NCI-H2171 treated with DMSO at 0.1 percent for 48 hours (cell line): ENCODE measurements around the gene NUDCD3.

Source experiments
- DNase-seq: peaks from one replicate; lab custom pipeline; 2025; lab: John Stamatoyannopoulos, UW

The NUDCD3 gene

DNA sequence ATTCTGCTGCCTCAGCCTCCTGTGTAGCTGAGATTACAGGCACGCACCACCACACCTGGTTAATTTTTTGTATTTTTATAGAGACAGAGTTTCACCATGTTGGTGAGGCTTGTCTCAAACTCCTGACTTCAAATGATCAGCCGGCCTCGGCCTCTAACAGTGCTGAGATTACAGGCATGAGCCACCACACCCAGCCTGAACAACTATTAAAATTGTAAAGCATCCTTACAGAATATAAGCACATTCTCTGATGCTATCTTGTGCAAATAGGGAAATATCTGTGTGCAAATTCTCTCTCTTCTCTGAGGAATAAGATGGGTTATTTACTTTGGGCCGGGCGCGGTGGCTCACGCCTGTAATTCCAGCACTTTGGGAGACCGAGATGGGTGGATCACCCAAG lies 12.5 kb downstream of the NUDCD3 start:
- no peak for DNase-seq

DNA sequence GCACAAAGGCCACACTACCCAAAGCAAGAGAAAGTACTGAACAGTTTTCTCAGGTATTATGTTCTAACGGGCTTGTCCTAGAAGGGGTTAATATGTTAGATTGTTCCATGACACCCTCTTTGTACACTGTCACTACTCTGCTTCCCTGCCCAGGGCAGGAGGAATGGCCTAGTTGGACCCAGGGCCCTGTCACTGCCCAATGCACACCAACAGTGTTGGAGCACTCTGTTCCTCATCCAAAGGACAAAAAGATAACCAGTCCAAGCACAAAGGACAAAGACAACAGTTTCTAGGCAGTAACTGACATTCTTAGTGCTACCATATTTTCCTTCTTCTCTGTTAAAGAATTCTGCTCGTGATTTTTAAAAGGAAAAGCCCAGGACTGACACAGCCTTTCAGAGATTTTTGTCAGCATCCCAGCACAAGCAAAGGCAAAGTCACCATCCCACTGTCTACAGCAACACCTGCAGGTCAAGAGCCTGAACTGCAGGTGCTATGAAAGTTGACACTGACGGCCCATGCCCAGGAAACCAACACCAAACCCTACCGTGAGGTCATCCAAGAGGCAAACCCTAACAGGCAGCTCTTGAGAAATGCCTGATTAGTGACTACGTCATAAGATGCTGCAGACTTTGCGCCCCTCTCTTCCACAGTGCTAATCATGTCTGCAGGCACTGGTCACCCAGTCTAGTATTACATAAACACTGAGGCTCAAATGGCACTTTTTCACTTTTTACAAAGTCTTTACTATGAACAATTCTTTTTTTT lies 13.2 kb downstream of the NUDCD3 start:
- DNase-seq: peak; percentile 53

DNA sequence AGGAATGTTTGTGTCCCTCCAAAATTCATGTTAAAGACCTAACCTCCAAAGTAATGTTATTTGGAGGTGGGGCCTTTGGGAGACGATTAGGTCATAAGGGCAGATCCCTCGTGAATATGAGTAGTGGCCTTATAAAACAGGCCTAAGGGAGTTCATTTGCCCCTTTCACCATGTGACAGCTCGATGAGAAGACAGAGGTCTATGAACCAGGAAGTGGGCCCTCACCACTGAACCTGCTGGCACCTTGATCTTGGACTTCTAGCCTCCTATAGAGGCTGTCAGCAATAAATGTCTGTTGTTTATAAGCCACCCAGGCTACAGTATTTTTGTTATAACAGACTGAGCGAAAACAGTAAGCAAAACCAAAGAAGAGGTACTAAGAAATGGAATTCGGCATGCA lies 14.1 kb downstream of the NUDCD3 start:
- no peak for DNase-seq

DNA sequence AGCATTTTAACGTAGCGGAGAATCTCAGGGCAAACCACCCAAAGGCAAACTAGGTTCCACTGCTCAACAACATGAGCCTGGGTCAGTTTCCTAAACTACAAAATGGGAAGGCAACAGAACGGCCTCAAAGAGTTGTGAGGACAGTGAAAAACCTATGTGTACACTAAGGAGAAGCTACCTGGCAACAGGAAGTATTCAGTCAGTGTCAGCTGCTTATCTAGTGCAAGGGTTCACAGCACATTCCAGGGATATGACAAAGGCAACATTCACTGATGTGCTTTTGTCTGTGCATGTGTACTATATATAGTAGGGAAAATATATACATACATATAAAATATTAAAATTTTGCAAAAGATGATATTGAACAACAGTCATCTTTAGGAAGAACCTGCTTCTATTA lies 17.2 kb downstream of the NUDCD3 start:
- DNase-seq: no peak

DNA sequence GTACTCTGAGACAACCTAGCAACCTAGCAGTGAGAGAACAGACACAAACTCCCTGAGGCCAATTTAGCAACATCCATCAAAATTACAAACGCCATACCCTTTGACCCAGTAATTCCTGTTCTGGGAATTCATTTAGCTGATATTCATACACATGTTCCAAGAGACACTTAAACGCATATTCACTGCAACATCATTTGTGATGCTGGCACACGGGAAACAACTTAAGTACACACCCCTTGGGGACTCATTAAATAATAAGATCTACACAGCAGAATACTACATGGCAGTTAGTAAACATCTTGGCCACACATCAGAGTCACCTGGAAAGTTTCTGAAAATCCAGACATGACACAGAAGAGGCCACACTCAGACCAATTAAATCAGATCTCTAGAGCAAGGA lies 17.6 kb downstream of the NUDCD3 start:
- DNase-seq: no peak

DNA sequence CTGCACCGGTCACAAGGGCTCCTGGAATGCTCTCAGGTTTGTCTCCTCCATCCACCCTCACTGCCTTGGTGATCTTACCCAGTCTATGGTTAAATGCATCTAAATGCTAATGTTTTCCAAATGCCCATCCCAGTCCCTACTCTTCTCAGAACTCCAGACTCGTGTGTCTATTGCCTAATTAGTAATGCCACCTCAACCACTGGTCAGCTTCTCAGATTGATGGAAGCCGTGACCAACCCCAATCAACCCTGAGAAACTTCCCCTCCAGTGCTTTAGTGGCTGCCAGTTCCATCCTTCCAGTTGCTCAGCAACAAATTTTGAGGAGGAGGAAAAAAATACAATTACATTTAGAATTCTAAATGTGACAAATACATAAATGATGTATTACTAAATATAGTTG lies 18.6 kb downstream of the NUDCD3 start:
- no peak for DNase-seq

DNA sequence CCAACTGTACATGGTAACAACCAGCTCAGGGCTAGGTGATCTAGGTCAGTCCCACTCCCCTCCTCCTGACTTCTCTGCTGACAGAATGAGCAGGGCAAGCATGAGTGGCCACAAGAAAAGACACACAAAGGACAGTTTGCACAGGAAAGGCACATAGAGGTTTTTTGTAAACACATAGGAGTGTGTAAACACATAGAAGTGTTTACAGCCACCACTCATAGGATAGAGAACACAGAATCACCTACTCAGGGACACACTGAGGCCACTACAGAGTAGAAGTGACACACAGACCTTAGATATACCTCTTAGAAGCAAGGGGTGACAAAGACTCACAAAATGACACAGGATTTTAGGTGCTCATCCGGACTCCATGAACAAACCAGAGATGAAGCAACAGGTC lies 19.0 kb downstream of the NUDCD3 start:
- no peak for DNase-seq

DNA sequence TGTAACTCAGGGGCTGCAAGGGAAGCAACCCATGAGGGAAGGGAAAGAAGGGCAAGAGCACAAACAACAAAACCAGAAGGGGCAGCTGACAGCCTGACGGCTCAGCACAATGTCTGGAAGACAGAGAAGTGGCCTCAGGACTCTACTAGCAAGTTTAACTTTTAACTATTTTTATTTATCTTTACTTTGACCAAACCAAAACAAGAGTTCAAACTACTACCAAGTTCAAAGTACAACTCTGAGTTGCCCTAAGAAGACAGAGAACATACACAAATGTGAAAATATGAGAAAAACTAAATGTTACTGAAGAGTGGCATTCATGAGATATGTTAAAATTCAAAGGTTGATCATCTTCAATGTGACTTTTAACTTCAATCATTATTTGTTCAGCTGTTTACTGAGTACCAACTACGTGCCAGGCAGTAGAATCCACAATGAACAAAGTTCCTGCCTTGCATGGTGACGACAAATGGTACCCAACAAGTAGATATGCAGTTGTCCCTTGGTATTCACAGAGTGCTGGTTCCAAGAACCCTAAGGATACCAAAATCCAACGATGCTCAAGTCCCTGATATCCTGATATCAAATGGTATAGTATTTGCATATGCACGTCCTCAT lies 19.7 kb downstream of the NUDCD3 start:
- DNase-seq: no peak

DNA sequence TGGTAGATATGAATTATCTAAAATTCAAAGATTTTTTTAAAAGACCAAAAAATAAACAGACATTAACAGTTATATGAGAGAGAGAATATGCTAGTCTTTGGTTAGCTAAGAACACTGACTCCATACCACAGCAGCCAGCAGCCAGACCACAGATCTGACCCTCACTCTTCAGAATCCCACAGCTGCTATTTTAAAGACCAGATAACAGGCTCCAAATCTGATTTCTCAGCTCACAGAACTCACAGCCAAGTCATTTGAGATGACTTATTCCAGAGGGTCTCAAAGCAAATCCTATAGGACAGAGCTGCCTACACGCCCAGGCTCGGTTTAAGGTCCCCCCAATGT lies 20.4 kb downstream of the NUDCD3 start:
- no peak for DNase-seq

DNA sequence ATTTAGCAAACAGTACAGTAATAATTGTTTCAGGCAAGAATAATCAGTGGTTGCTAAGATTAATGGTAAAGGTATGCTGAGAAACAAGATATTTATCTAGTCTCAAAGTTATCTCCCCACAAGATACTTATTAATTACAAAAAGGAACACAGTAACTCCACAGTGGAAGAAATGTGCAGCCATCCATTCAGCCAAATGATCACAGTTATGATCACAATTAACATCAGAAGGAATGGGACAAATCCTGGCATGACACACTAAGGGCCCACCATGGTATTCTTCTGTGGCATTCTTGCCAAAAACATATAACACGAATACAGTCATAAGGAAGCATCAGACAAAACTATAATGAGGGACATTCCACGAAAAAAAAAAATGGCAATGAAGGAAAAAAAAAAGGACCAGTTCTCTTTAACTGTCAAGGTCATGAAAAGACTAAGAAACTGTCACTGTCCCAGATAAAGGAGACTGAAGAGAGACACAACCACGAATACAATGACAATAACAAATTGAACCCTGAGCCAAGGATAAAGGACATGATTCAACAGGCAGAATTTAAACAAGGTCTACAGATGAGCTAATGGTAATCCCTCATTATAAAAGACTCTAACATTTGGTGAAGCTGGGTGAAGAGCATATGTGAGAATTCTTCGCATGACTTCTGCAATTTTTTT lies 20.9 kb downstream of the NUDCD3 start:
- DNase-seq: no peak

DNA sequence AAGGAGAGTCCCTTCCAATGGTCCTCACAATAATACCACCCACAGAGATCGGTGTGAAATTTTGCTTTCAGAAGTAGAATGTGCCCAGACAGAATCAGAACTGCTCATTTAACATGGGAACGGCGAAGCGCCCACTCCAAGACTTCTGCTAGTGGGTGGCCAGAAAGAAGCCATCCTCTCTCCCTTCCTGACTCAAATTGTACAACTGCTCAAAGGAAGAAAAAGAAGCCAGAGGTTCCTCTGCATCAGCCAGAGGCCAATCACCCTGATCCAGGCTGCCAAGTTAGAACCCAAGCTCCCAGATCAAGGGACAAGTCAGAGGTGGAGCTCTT lies 23.3 kb downstream of the NUDCD3 start:
- no peak for DNase-seq

DNA sequence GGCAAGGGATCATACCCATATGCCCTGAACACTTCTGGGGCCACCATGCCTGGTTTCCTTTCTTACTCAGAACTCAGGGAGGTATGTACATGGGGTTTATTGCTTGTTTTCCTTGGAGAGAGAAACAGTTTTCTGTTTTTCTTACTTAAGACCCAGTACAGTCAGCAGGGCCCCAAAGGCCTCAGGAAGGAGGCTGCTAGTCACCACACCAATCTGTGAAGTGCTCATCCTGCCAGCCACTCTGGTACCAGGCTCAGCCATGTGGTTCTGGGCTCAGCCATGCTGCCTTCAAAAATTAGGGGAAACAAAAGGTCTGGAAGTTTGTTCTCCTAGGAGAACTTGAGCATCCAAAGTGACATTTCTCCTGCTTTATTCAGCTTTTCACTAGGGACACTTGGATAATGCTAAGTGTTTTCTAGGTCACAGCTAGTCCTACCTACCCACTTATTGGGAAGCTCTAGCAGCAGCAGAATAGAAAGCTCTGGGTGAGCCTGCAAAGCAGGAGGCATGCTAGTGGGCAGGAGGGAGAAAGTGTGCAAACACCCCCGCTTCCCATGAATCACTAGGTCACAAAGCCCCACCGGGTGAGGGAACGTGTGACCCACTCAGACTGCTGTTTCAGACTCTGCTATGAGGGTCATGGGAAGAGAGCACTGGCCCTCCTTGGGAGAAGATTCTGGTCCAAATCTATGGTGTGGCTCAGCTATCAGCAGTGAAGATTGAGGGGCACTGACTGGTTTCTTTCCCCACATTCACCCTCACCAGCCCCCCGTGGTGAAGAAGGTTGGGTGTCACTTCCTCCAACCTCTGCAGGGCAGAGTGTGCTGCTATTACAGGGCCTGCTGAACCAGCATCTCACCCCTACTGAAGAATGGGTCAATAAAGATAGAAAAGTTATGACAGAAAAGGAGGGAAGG lies 23.9 kb downstream of the NUDCD3 start:
- DNase-seq: no peak

DNA sequence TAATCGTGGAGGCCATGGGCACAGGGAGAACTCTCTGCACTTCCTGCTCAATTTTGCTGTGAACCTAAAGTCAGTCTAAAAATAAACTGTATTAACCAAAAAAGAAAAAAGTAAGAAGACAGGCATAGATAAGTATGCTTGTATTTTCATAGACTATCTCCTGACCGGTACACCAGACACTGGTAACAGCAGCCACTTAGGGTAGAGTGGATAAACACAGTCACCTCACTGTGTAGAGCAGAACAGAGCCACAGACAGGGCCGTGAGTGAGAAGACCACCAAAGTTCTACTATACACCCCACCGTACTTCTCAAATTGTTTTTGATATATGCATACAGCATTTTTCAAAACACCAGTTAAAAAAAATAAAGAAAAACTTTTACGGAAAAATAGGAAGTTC lies 25.0 kb downstream of the NUDCD3 start:
- DNase-seq: no peak

DNA sequence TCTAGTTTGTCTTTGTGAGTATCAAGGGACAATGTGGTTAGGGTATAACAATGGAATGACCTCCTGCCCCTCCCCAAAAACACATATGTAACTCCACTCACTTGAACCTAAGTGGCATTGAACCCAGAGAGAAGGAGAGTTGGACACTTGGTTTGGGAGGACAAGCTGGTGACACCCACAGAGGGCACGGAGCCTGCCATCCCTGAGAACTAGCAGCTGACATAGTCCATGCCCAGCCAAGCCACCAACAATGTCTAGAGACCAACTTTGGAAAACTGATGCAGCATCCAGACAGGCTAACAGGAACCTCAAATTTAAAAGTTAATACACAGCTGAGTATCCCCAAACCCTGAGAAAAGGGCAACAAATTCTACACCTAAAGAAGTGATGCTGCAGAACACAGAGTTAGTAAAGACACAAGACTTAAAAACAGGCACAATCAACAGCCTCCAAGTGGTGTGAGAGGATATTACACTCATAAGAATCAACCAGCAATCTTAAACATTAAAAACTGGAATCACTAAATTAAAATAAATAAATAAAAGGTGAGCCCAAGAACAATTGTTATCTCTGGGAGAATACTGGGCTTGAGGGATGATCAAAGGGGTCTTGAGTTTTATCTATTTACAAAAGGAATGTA lies 27.2 kb downstream of the NUDCD3 start:
- DNase-seq: no peak

DNA sequence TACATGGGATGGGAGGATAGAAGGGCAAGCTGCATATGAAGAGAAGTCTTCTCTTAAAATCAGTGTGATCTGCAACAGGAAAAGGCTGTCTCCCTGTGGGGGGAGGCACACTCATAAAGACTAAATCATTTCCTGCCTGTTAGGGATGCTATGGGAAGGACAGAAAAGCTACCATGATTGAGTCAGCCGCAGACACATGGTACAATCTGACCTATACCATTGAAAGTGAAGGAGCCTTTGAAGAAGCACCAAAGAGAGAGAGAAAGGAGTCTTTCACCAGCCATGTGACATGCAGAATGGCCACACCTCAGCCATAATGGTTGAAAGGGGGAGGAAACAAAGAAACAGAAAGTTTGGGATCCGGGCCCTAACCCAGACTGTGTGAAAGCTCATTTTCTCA lies 29.1 kb downstream of the NUDCD3 start:
- no peak for DNase-seq

DNA sequence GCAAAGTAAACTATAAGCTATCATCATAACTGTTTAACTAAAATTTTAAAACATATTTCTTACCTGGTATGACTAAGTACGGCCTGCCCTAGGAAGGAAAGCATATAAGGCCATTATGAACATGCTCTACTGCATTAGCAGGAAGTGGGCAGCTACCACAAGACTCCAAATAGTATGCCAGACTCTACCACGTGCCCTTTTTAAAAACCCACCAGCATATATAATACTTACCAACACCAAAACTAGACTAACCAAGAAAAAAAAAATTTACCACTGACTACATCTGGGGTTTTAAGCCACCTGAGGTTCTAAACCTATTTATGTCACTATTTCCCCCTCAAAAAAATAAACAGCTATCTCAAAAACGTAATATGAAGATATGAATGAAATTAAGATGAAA lies 30.1 kb downstream of the NUDCD3 start:
- DNase-seq: no peak

DNA sequence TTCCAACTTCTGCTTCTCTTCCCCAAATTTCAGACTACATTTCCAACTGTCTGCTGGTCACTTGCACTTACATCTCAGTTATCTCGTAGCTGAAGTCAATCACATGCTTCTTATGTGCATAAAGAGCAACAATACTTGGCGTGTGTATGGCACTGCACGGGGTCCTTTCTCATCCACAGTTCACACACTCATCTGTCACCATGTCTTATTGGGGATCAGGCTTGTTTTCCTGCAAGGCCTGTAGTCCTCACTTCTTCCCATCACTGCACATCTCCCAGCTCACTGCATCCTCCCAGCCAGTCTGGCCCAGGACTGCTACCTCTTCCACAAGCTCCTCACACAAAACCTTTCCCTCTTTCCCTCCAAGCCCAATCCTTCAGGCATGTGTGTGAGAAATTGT lies 35.3 kb downstream of the NUDCD3 start:
- DNase-seq: no peak

DNA sequence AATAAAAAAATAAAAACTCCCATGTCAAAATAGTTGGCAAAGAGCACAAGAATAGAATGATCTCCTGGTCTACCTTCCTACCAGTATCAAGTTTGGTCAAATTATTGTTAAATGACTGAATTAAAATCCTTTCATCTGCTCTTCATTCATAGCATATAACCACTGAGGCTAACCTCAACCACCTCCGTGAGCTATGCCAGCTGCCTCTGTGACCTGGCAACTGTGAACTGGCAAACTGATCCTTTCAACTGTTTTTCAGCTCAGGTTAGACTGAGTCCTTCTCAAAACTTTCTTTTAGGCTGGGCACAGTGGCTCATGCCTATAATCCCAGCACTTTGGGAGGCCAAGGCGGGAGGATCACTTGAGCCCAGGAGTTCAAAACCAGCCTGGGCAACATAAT lies 36.1 kb downstream of the NUDCD3 start:
- DNase-seq: no peak

DNA sequence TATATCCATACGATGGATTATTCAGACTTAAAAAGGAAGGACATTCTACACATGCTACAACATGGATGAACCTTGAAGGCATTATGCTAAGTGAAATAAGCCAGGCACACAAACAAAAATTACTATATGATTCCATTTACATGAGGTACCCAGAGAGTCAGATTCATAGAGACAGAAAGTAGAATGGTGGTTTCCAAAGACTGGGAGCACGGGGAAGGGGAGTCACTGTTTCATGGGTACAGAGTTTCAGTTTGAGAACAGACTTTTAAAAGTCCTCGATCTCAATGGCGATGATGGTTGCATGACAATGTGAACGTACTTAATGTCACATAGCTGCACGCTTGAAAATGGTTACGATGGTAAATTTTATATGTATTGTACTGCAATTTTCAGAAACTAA lies 39.3 kb downstream of the NUDCD3 start:
- DNase-seq: no peak

DNA sequence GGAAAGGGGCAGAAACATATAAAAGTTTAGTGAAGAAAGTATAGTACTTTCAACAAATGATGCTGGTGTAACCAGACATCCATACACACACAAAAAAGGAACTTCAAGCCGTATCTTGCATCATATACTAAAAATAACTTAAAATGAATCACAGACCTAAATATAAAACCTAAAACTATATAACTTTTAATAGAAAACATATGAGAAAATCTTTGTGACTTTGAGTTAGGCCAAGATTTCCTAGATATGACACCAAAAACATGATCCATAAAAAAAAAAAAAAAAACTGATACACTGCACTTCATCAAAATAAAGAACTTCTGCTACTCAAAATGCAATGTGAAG lies 40.9 kb downstream of the NUDCD3 start:
- no peak for DNase-seq

DNA sequence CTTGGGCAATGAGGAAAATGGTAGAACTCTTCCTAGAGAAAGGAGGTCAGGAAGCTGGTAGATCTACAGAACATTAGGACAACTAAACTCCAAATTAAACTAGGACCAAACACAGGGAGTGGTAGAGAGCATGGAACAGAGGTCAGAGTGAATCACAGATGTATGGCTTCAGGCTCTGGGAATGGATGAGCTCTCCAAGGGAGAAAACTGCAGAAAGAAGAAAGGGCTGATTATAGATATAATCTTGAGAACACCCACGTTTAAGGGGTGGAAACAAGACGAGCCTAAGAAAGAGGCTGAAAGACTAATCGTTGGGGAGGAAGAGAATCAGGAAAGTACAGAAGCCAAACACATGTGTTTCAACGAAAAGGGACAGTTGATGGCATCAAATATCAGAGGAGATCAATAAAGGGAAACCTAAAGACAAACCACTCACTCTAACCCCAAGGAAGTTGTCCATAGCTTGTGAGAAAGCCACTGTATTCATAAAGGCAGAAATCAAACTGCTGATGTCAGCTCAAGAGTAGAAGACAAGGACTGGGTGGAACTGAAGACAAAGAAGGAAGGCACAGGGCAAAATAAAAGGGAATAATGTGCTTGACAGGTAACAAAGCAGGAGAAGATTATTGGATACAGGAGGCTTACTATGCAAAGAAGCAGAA lies 41.4 kb downstream of the NUDCD3 start:
- no peak for DNase-seq
